NCI-H2107 treated with DMSO at 0.1 percent for 48 hours (cell line): ENCODE measurements around the gene C13orf42.

Experiments used
- DNase-seq: peaks from one replicate; lab custom pipeline; 2025; ENCODE audit not compliant: unreplicated experiment; lab: John Stamatoyannopoulos, UW

The C13orf42 gene

DNA sequence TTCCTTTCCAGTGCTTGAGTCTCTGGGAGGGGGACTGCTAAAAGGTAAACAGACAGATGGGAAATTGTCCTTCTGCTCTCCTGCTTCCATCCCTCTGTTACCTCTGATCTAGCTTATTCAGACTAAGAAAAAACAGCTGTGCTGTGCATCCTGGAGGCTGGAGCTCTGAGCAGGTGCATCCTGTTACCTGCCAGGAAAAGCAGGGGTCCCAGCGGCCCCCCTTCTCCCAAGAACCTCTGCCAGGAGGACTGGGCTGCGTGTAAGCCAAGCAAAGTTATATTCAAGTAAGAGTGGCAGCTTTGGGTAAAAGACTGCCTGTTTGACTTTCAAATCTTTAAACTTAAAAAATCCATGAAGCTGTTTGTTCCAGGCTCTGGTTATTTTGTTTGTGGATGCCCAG is 75.1 kb downstream of the C13orf42 start:
- DNase-seq = no peak

- DNase-seq = no peak
Measured at GRCh38 chr13:51035469-51035868, 75.6 kb downstream of the C13orf42 start.

DNA sequence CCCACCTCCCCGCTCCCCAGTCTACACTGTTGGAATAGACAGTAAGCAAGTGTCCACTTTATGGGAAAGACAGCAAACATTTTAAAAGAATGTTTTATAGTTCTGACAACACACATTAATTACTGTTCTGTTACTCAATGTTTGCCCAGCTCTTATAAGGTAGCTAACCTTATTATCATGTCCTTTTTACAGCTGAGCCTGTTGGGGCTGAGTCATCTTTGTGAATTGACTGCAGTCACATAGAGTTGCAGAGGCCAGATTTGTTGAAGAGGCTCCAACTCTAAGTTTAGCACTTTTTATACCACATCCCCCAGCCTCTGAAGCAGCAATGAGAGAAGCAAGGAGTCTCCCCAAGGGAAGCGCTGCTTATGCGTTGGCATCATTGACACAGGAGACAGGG is 76.2 kb downstream of the C13orf42 start:
- no peak for DNase-seq

GRCh38 chr13:51033421-51034185 is 77.5 kb downstream of the C13orf42 start:
- no peak for DNase-seq

- no peak for DNase-seq
Measured at GRCh38 chr13:51032831-51033230, 78.2 kb downstream of the C13orf42 start.
